ENCODE measurements around the gene PTTG1IP.

The PTTG1IP gene

GRCh38 chr21:44801468-44802395, 71.8 kb downstream of the PTTG1IP start, which contains the start of gene UBE2G2:
TSS of gene UBE2G2 (minus strand) at chr21:44801820. CDS start at chr21:44801748, 72 bp downstream.
- DNase-seq (ENCODE audit: low read depth in 2 of 2): peak; percentile 79

GRCh38 chr21:44800971-44801467, 72.5 kb downstream of the PTTG1IP start:
- DNase-seq (ENCODE audit: low read depth in 2 of 2): no peak

- DNase-seq (ENCODE audit: low read depth in 2 of 2): no peak
These were observed 73.4 kb downstream of the PTTG1IP start for GRCh38 chr21:44800103-44800502.

- DNase-seq (ENCODE audit: low read depth in 2 of 2): no peak
These were observed 73.8 kb downstream of the PTTG1IP start for GRCh38 chr21:44799646-44800045.
